Small intestine (tissue), 7 donors: Measurements from ENCODE around the gene SORBS1. TPM values are rescaled to one million over a fixed set of nuclear protein-coding genes. Genes with fewer than 3 reads are reported as not detected.

ENCODE experiments used
- DNase-seq, 2 donors: peaks; one replicate each; pipeline versions ENCODE4 v3.0.0 to v3.0.0-alpha.2; 2013
- FAIRE-seq: peaks from 2 replicates; lab custom pipeline; 2012; peaks lifted over from hg19 to GRCh38; lab: Jason Lieb, UNC
- H3K27ac ChIP-seq, 3 donors: one replicate each; pipeline ENCODE4 v1.5.1; 2013; ENCODE audit warnings: low read length in 2 of 3, mild to moderate bottlenecking in 2 of 3, control low read depth in 1 of 3, inconsistent platforms in 1 of 3, low read depth in 1 of 3, moderate library complexity in 1 of 3
- H3K27me3 ChIP-seq, 3 donors: one replicate each; pipeline ENCODE4 v1.6.1; 2013; ENCODE audit warnings: low read length in 3 of 3, inconsistent platforms in 1 of 3; ENCODE audit not compliant: control insufficient read depth in 3 of 3, insufficient read depth in 3 of 3
- H3K36me3 ChIP-seq, 3 donors: one replicate each; pipeline ENCODE4 v1.6.1; 2013; ENCODE audit warnings: low read length in 3 of 3, inconsistent platforms in 1 of 3, low read depth in 1 of 3, mild to moderate bottlenecking in 1 of 3, moderate library complexity in 1 of 3; ENCODE audit not compliant: control insufficient read depth in 3 of 3, insufficient read depth in 2 of 3
- H3K4me1 ChIP-seq, 3 donors: one replicate each; pipeline ENCODE4 v1.6.1; 2013; ENCODE audit warnings: low read length in 2 of 3, inconsistent platforms in 1 of 3, low read depth in 1 of 3, mild to moderate bottlenecking in 1 of 3, moderate library complexity in 1 of 3; ENCODE audit not compliant: control insufficient read depth in 3 of 3, insufficient read depth in 2 of 3
- H3K4me3 ChIP-seq, 3 donors: one replicate each; pipeline ENCODE4 v1.5.1; 2013; ENCODE audit warnings: low read length in 3 of 3, control low read depth in 1 of 3, inconsistent platforms in 1 of 3, low read depth in 1 of 3, mild to moderate bottlenecking in 1 of 3, moderate library complexity in 1 of 3
- H3K9me3 ChIP-seq, 2 donors: one replicate each; pipeline ENCODE4 v1.6.1; 2013; ENCODE audit warnings: low read depth in 1 of 2, low read length in 1 of 2; ENCODE audit not compliant: control insufficient read depth in 2 of 2, insufficient read depth in 1 of 2
- WGBS, 3 donors: extraction: QIAGEN DNeasy Blood & Tissue Kit; methylation state at CpG; one replicate each; pipeline ENCODE4 v1.1.7; 2013; 5-methylcytosine and 5-hydroxymethylcytosine counted together
- polyA plus RNA-seq, 4 donors: library from polyadenylated mRNA; stranded (reverse) in 3 of 4; unstranded in 1 of 4; fragments of 200-250 nt in 3 of 4; fragments of 120-200 nt in 1 of 4; gene quantifications; one replicate each; pipeline versions ENCODE4 v1.2.1 to v1.2.3, GENCODE V29; 2013
- donor health status: healthy with polysubstance abuse.
- donor health status: control.
- donor health status: control.
- donor health status: Bipolar disorder and iron deficiency.
- donor health status: healthy.

The SORBS1 gene
- polyA plus RNA-seq, 4 donors = 4.9 to 35.5 (median 20.1) TPM

- Histone ChIP-seq H3K36me3 (peaks cover 0 to 3% (median 0%) of the 10 kb centered on the region in 3 donors), H3K4me3 (no peak overlapping the region), H3K4me1 (peaks cover 0 to 40% (median 6%) of the 10 kb centered on the region in 3 donors), H3K9me3 (no peaks in the 10 kb centered on the region), H3K27ac (no peak overlapping the region), H3K27me3 (no peaks in the 10 kb centered on the region)
- 78 to 90% (median 87%) methylated on average over 4 of the region's 4 CpGs for WGBS, 3 donors
- no peak for DNase-seq
- no peak for FAIRE-seq
Measured at GRCh38 chr10:95504246-95504691, 56.9 kb downstream of the SORBS1 start.

DNA sequence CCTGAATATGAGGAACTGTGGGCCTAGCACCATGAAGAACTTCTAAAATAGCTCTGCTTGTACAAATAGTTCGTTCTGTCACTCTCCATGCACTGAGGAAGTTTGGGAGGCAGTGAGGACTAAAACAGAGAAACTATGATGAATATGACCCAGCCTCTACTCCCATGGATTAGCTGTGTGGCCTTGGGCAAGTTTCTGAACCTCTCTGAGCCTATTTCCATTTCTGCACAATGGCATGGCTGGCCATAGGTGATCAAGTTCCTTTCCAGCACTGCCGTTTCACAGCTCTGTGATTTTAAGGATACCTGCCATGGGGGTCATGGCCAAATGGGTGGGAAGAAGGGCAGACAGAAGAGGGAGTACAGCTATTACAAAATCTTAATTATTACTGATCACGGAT is 57.6 kb downstream of the SORBS1 start:
- H3K4me1 ChIP-seq = peaks cover 0 to 34% (median 2%) of the 10 kb centered on the region in 3 donors
- 73 to 84% (median 83%) methylated on average over 3 of the region's 3 CpGs for WGBS, 3 donors
- no peak for FAIRE-seq

DNA sequence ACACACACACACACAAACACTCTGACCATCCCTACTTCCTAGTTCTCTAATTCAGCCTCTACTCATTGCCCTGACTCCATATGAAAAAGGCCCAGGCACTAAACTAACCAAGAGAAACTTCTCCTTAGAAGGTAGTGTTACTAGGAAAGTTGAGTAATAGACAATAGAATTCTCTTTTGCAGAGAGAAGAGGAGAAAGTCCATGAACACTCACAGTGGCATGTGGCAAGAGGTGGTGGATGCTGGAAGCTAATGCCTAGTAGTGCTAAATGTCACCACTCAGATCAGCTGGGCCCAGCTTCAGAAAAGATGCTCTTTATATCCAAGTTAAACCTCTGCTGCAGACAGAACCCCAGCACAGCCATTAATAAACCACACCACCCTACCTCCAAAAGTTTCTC is 58.2 kb downstream of the SORBS1 start:
- peaks cover 0 to 3% (median 0%) of the 10 kb centered on the region in 3 donors for H3K36me3 ChIP-seq
- no peak overlapping the region for H3K4me3 ChIP-seq
- FAIRE-seq (no peak), DNase-seq (peak in 1 of 2 donors; percentile 75)
- H3K4me1 ChIP-seq = peaks cover 0 to 29% (median 2%) of the 10 kb centered on the region in 3 donors
- peak overlapping the region in 2 of 3 donors; percentile 46 to 81 for H3K27ac ChIP-seq
- H3K9me3 ChIP-seq = no peaks in the 10 kb centered on the region
- no peaks in the 10 kb centered on the region for H3K27me3 ChIP-seq

More for the DNA sequence above, 57.6 kb downstream of the SORBS1 start:
- DNase-seq = no peak
- peak overlapping the region in 2 of 3 donors; percentile 27 to 81 for H3K27ac ChIP-seq
- no peaks in the 10 kb centered on the region for H3K9me3 ChIP-seq
- H3K36me3 ChIP-seq = peaks cover 0 to 3% (median 0%) of the 10 kb centered on the region in 3 donors
- H3K27me3 ChIP-seq = no peaks in the 10 kb centered on the region
- no peak overlapping the region for H3K4me3 ChIP-seq

GRCh38 chr10:95502377-95502776 is 58.8 kb downstream of the SORBS1 start:
- H3K36me3 ChIP-seq = peaks cover 0 to 3% (median 0%) of the 10 kb centered on the region in 3 donors
- 82 to 97% (median 89%) methylated on average over 1 of the region's 1 CpG for WGBS, 3 donors
- H3K9me3 ChIP-seq = no peaks in the 10 kb centered on the region
- FAIRE-seq (no peak), DNase-seq (no peak)
- H3K4me3 ChIP-seq = no peak overlapping the region
- peaks cover 0 to 28% (median 2%) of the 10 kb centered on the region in 3 donors for H3K4me1 ChIP-seq
- peak overlapping the region in 1 of 3 donors; percentile 81 for H3K27ac ChIP-seq
- no peaks in the 10 kb centered on the region for H3K27me3 ChIP-seq

- DNase-seq (no peak), FAIRE-seq (no peak)
- H3K27ac ChIP-seq = peak overlapping the region in 1 of 3 donors; percentile 81
- no peaks in the 10 kb centered on the region for H3K27me3 ChIP-seq
- H3K36me3 ChIP-seq = peaks cover 0 to 3% (median 0%) of the 10 kb centered on the region in 3 donors
- H3K4me3 ChIP-seq = no peak overlapping the region
- WGBS, 3 donors = 52 to 61% (median 60%) methylated on average over 10 of the region's 10 CpGs
- peaks cover 0 to 28% (median 2%) of the 10 kb centered on the region in 3 donors for H3K4me1 ChIP-seq
- H3K9me3 ChIP-seq = no peaks in the 10 kb centered on the region
Measured at GRCh38 chr10:95501203-95502094, 59.7 kb downstream of the SORBS1 start.

GRCh38 chr10:95500649-95501048 is 60.5 kb downstream of the SORBS1 start:
- Histone ChIP-seq H3K4me3 (no peak overlapping the region), H3K36me3 (peaks cover 0 to 3% (median 0%) of the 10 kb centered on the region in 3 donors), H3K27ac (no peak overlapping the region), H3K27me3 (no peaks in the 10 kb centered on the region), H3K9me3 (no peaks in the 10 kb centered on the region), H3K4me1 (peaks cover 0 to 28% (median 1%) of the 10 kb centered on the region in 3 donors)
- 73 to 74% (median 74%) methylated on average over 7 of the region's 7 CpGs for WGBS, 3 donors
- no peak for DNase-seq
- no peak for FAIRE-seq

GRCh38 chr10:95500097-95500496 is 61.1 kb downstream of the SORBS1 start:
- Histone ChIP-seq H3K4me3 (no peak overlapping the region), H3K27ac (no peak overlapping the region)

DNA sequence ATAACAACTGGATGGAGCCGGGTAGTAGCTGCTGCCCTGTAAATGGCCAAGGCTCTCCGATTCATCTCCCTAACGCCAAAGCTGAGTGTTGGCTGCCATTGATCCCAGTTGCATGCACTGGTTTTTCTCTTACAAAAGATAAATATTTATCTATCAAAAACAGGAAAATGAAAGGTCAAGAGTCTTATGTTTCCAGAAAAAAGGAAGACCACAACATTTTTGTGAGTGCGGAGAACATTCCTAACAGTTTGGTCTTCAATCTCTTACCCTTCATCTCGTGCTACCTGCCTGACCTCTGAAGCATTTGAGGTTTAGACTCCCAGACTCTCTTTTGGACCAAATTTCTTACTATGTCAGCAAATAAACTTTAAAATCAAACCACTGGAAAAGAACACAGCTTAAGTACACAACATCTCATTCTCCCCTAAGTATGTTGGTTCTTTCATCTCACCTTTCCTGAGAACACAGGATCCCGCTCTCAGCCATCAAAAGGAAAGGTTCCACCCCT is 61.6 kb downstream of the SORBS1 start:
- Histone ChIP-seq H3K27me3 (no peaks in the 10 kb centered on the region), H3K36me3 (peaks cover 0 to 3% (median 0%) of the 10 kb centered on the region in 3 donors), H3K4me1 (peaks cover 0 to 28% (median 0%) of the 10 kb centered on the region in 3 donors), H3K9me3 (no peaks in the 10 kb centered on the region), H3K27ac (no peak overlapping the region), H3K4me3 (no peak overlapping the region)
- WGBS, 3 donors = 76 to 89% (median 82%) methylated on average over 6 of the region's 6 CpGs
- no peak for DNase-seq
- no peak for FAIRE-seq

More at GRCh38 chr10:95500097-95500496, 61.1 kb downstream of the SORBS1 start:
- DNase-seq (no peak), FAIRE-seq (no peak)
- Histone ChIP-seq H3K4me1 (peaks cover 0 to 28% (median 0%) of the 10 kb centered on the region in 3 donors), H3K9me3 (no peaks in the 10 kb centered on the region), H3K27me3 (no peaks in the 10 kb centered on the region), H3K36me3 (peaks cover 0 to 3% (median 0%) of the 10 kb centered on the region in 3 donors)
- WGBS, 3 donors = 82 to 88% (median 87%) methylated on average over 4 of the region's 4 CpGs
